GM12878 (cell line): ENCODE measurements around the gene SLC25A20. TPM values are rescaled to one million over a fixed set of nuclear protein-coding genes. Genes with fewer than 3 reads are reported as not detected.

Source experiments
- CEBPB ChIP-seq, 2 experiments: fragments of 150-350 bp in 1 of 2; IDR thresholded peaks; 2 replicates each; pipeline ENCODE4 v1.6.1; 2012 to 2014; ENCODE audit warnings: low read depth in 2 of 2, low read length in 2 of 2, borderline replicate concordance in 1 of 2, inconsistent platforms in 1 of 2
- FOS ChIP-seq: IDR thresholded peaks from 3 replicates; pipeline ENCODE4 v1.6.1; 2011; ENCODE audit warnings: borderline replicate concordance; ENCODE audit not compliant: insufficient read length; ENCODE audit errors: extremely low read depth
- LARP7 ChIP-seq: fragments of 450-650 bp; IDR thresholded peaks from 2 replicates; pipeline ENCODE4 v1.6.1; 2017; ENCODE audit warnings: mild to moderate bottlenecking
- MXI1 ChIP-seq: fragments of 150-350 bp; IDR thresholded peaks from 2 replicates; pipeline ENCODE4 v1.6.1; 2011; ENCODE audit warnings: low read depth, mild to moderate bottlenecking, inconsistent platforms, low read length, improper control_type of control experiment
- PKNOX1 ChIP-seq: fragments of 450-650 bp; IDR thresholded peaks from 2 replicates; pipeline ENCODE4 v1.6.1; 2016; ENCODE audit warnings: mild to moderate bottlenecking
- TCF7 ChIP-seq: IDR thresholded peaks from 2 replicates; pipeline ENCODE4 v1.6.1; 2014; ENCODE audit warnings: antibody characterized with exemption, borderline replicate concordance
- ZNF592 ChIP-seq: fragments of 450-650 bp; IDR thresholded peaks from 2 replicates; pipeline ENCODE4 v1.6.1; 2017; ENCODE audit warnings: mild to moderate bottlenecking, moderate library complexity
- polyA plus RNA-seq, 11 experiments: library from polyadenylated mRNA; depleted of rRNA in 4 of 11; unstranded in 6 of 11; stranded (reverse) in 5 of 11; fragments of >200 nt; fragmentation: Nextera tagmentation in 4 of 11; fragmentation: Illumina TruSeq in 1 of 11; extraction: Ambion mirVana in 4 of 11; extraction: Trizol in 1 of 11; gene quantifications; 1 replicate in 1 of 11; 2 replicates in 10 of 11; pipeline versions ENCODE4 v1.2.1 to v1.2.3, GENCODE V29; 2011 to 2016; ENCODE audit warnings: inconsistent platforms in 2 of 11, missing spikeins in 2 of 11, low read depth in 1 of 11
- total RNA-seq, 4 experiments: library from RNA; depleted of rRNA in 3 of 4; stranded (reverse); fragments of >200 nt in 3 of 4; fragmentation: Illumina TruSeq in 1 of 4; extraction: Trizol in 1 of 4; gene quantifications; 2 replicates each; pipeline versions ENCODE4 v1.2.1 to v1.2.3, GENCODE V29; 2013 to 2021

Gene SLC25A20
- total and polyA plus RNA-seq, 10 of the 15 experiments (the other 5 are each of a cell fraction or from before 2014, with no cell fraction given) = 12.9 to 38.6 (median 22.1) TPM

DNA sequence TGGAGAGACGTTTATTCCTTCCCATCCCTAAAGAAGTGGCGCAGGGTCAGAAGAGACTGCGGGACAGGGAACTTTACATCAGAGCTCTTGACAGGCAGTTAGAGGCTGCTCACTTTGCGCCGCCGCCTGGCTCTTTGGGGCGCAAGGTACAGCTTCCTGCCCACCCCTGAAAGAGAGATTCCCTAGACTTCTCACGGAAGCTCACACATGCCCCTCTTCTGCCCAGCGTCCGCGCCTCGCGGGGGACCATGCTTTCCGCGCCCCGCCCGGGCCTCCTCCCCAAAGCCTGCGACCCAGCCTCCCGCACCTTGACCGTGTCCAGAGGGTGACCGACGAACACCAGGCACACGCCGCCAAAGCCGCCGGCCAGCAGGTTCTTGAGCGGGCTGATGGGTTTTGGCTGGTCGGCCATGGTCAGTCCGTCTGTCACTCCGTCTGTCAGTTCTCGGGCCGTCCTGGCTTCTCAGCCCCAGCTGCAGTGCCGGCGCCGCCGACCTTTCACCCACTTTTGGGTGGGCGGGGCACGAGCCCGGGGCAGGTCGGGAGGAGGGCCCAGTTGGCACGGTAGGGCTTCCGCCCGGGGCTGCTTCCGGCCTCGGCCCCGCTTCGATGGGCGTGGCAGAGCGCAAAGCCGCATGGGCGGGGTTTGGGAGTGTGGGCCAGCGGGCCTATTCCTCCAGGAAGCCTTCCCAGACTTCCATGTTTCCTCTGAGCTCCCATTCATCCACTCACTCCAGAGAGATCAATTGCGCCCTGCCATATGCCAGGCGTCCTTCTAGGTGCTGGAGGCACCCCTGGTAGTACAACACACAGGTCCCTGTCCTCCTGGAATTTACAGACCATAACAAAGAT, at the start of gene SLC25A20 (continued):
- TF ChIP-seq ZNF592 = no peak
- peak; percentile 63 for TF ChIP-seq PKNOX1
- peak; percentile 60; the same call in 1 of the 2 replicates for TF ChIP-seq LARP7
- TF ChIP-seq FOS = no peak
- no peak for TF ChIP-seq TCF7
- peak; percentile 41; the same call in 1 of the 2 replicates for TF ChIP-seq MXI1
- TF ChIP-seq CEBPB (IDR thresholded peaks at IDR 0.05; ENCODE audit: borderline replicate concordance in 1 of 2, low read depth in 2 of 2, low read length in 2 of 2) = no peak
